T-helper 2 cell (primary cell): Measurements from ENCODE around the gene IGFBP4.

Source experiments
- DNase-seq, 5 experiments: peaks; one replicate each; pipeline versions ENCODE4 v3.0.0 to v3.0.0-alpha.2; 2012 to 2022

IGFBP4 gene

GRCh38 chr17:40493697-40494096, 50.4 kb downstream of the IGFBP4 start:
- no peak for DNase-seq

- no peak for DNase-seq
These were observed 51.9 kb downstream of the IGFBP4 start for GRCh38 chr17:40495140-40495539.

GRCh38 chr17:40496170-40496569, 52.9 kb downstream of the IGFBP4 start:
- no peak for DNase-seq

- DNase-seq: no peak
These were observed 53.6 kb downstream of the IGFBP4 start for GRCh38 chr17:40496634-40497420.

- no peak for DNase-seq
These were observed 54.4 kb downstream of the IGFBP4 start for GRCh38 chr17:40497695-40498094.

GRCh38 chr17:40498281-40499084, 55.2 kb downstream of the IGFBP4 start:
- DNase-seq: no peak

GRCh38 chr17:40499551-40500189, 56.4 kb downstream of the IGFBP4 start:
- DNase-seq: no peak

- no peak for DNase-seq
These were observed 56.9 kb downstream of the IGFBP4 start for GRCh38 chr17:40500190-40500589.

- DNase-seq: no peak
These were observed 57.5 kb downstream of the IGFBP4 start for GRCh38 chr17:40500709-40501108.

GRCh38 chr17:40501499-40501911, 58.3 kb downstream of the IGFBP4 start, which contains the start of gene TNS4:
Gene TNS4 (minus strand): TSS chr17:40501623. CDS start chr17:40496425, 5,198 bp downstream.
- DNase-seq: no peak

- no peak for DNase-seq
These were observed 59.5 kb downstream of the IGFBP4 start for GRCh38 chr17:40502716-40503115.

GRCh38 chr17:40503154-40503553, 59.9 kb downstream of the IGFBP4 start:
- DNase-seq: no peak

GRCh38 chr17:40506786-40507185, 63.5 kb downstream of the IGFBP4 start:
- DNase-seq: no peak
